Left hindlimb (tissue), 1 donor: ENCODE data around the gene ALG14.
"Not testable (repeated sequence)": the region's sequence is repeated elsewhere in the genome, so short reads cannot be mapped to it uniquely, and the experiment has no call there.

Source experiments
- DNase-seq: peaks from one replicate; pipeline ENCODE4 v3.0.0-alpha.2; 2018

ALG14 gene

DNA sequence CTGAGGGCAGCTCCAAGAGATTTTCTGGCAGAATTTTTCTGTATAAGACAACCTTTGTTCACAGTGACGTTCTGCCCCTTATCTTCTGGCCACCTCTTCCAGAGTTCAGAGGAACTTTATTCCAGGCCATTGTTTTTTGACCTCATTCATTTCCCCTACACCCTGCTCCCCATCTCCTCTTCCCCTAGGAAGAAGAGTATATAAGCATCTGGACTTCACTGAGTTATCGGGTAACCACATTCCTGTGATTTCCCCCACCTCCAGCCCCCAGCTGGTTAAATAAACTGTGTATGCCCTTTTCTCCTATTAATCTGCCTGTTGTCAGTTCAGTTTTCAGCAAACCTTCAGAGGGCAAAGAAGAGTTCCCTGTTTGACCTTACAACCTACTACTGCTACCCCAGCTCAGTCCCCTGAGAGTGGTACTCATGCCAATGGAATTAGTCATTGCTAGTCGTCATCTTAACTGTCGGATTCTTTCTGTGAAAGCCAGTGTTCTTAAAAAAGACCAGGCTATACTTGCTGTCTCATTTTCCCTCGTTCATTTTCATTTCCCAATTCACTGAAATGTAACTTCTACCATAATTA is 14.3 kb upstream of the ALG14 start:
- DNase-seq = peak; percentile 39

DNA sequence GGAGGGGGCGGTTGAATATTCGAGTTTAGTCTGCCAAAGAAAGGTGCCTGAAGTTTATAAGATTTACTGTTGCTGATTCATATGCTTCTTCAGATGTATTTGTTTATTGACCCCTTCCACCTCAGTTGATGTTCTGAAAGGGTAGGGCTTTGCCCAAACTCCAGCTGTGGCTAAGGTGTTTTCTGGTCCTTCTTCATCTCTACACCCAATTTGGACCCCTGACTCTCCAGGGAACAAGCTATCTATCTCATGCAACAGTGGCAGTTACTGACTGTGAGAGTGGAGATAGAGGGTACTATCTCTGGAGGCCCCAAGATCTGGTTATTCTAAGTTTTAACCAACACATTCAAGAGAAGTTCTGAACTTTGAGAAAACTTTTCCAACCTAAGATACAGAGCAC is 12.6 kb upstream of the ALG14 start:
- DNase-seq = no peak

DNA sequence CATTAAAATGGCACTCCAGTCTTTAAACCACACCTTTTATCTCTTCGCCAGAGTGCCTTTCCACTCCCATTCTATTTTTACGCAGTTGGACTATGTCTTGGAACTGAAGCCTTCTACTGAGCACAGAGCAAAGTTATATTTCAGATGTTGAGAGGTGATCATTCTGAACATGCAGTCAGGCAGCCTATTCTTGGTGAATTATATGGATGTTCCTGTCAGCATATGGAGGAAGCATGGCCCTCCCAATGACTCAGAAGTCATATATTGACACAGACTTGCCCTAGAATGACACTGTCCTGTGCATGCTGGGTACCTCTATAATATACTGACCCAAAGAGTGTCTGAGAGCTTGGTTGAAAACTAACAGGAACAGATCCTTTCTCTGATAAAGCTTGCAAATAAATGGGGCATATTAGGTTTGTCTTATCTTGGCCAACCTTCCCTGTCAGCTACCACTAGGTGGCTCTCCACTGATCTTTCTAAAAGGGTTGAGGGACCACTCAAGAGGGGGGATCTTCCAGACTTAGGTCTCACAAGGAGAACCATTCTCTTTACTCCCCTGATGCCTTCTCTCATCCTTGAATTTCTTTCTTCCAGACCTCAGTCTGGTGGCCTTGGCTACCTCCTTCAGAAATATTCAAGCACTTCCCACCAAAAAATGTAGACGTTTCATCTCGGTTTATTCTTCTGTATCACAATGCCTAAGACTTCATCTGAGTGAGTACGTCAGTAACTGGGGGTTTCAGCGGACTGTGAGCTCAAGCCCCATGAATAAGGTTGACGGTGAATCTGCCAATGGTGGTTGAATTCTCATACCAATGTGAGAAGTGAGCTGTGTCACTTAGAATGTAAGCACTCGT is 11.8 kb upstream of the ALG14 start:
- DNase-seq = no peak

DNA sequence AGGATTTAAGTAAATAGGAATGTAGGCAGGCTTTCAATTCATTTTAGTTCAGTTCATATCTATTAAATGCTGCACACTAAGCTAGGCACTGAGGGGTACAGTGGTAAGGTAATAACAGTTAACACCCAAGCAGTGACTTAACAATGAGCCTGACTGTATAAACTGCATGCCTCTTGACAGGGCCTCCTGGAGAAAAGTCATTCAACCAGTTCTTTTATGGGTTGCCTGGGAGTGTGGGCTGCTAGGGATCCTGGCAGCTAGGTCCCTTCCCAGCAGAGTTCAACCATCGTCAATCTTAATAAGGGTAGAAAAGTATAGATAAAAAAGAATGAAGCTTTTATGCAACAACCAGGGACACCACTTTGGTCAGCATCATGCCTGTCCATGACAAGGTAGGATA is 8.1 kb upstream of the ALG14 start:
- DNase-seq = no peak

DNA sequence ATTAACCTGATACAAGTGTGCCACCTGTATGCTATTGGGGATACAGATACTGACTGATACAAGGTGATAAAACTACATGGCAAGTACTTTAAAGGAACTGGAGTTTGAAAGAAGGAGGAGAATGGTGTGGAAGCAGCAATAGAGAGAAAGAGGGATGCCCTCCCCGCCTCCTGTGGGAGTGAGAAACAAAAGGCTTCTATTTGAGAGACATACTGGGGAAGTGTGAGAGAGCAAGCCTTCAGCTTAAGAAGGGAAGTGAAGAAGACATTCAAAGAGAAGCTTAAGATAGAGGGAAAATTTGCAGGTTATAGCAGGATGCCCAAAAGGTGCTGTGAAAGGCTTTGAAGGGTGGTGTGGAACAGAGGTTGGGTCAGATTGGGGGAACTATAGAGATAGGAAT is 7.7 kb upstream of the ALG14 start:
- no peak for DNase-seq

DNA sequence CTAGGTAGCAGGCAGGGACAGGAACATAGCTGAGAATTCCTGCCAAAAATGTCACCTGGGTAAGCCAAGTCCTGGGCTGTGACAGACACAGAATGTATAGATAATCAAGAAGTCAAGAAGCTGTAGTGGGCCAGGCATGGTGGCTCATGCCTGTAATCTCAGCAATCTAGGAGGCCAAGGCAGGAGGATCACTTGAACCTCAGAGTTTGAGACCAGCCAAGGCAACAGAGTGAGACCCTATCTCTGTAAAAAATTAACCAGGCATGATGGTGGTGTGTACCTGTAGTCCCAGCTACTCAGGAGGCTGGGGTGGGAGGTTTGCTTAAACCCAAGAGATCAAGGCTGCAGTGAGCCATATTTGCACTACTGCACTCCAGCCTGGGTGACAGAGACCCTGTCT is 3.3 kb upstream of the ALG14 start:
- DNase-seq = no peak

DNA sequence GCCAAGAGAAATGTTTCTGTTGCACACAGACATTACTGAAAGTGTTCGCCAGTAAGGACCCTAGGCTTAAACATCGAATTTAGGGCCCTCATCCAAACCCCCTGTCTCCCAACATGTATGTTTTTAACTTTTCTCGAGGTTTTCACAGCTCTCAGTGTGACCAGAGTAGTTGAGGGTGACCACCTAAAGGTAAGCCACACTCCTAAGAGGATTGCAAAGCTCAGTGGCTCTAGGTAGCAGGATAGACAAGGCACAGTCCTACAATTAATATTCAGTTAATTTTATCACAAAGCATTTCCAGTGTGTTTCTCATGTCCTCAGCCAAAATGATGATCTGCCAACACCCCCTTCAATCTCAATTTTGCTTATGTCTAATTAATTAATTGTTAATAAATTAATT is 695 bp upstream of the ALG14 start:
- no peak for DNase-seq

DNA sequence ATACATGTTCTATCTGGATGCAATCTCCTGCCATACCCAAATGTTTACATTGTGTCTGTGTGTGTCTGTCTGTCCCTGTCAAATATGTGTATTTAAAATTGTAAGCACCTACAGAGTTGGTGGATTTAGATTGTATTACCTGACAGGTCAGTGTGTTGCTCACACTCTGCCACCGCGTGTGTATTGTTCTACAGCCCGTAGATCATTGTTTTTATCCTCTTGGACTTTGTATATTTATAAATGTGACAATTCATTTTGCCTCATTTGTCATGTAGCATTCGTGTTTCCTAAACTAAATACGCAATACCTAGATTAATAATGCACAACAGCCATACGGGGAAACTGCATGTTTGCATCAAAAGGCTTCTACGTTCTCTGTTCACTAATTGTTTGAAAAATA is 634 bp downstream of the ALG14 start:
- no peak for DNase-seq

DNA sequence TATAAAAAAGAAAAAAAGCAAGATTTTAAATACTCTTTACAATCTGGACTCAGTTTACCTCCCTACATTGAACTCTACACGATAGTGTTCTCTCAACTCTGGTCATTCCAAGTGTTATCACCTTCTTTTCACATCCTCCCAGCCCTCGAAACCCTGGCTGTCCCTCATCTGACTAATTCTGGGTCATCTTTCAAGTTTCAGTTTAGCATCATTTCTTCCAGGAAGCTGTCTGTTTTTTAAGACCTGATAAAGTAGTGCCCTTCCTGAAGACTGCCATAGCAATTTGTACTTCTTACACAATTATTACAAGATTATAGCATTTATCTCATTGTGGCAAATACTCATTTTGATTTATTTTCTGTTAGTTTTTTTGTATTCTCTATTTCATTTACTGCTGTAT is 1.2 kb downstream of the ALG14 start:
- DNase-seq = no peak

DNA sequence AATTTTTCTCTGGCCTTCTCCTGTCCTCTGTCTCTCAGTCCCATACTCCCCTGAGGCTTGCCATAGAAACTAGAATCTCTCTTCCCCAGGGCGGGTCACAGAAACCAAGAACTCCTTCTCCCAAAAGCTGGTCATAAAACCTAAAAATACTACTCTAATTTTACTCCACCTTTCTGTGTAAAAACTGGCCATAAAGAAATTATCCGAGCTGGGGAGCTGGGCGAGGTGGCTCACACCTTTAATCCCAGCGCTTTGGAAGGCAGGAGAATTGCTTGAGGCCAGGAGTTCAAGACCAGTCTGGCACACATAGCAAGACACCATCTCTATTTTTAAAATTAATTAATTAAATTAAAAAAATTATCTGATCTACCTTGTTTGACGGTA is 3.0 kb downstream of the ALG14 start:
- DNase-seq = no peak

DNA sequence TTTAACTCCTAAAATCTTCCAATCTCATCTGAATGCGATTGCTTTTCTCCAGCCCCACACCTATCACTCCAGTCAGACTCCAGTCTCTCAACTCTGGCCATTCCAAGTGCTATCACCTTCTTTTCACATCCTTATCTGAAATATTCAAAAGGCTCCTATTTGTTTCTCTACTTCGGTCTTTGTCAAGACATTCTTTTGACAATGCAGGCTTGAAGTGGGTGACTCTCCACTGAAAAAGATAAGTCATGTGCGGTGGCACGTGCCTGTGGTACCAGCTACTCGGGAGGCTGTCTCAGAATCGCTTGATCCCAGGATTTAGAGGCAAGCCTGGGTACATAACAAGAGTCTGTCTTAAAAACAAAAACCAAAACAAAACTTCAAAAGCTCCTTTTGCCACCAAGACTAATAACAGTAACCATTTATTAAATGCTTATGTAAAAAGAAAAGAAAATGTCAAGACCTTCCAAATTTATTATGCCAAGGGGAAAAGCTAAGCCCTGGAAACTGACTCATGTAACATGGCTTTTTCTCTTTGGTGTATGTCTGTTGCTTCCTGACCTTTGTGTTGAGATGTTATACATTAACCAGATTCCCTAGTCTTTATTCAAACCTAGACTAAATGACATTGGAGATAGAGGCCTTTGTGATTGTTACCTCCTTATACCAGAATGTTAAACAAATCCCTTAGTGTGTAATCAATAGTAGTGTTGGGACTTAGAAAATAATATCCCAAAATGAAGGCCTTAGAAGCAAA is 3.6 kb downstream of the ALG14 start:
- no peak for DNase-seq

DNA sequence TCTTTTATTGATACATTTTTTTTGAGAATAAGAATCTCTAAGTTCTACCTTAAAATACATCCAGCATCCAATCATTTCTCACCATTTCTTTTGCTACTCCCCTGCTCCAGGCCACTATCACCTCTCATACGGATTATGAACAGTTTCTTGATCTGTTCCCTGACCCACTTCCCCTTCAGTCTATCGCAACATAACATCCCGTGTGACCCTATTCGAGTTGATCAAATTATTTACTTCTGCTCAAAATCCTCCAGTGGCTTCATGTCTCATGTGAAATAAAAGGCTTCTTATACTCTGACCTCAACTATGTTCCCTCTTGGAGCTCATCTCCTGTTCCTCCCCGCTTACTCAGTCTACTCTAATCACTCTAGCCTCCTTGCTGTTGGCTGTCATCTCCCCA is 5.2 kb downstream of the ALG14 start:
- no peak for DNase-seq

DNA sequence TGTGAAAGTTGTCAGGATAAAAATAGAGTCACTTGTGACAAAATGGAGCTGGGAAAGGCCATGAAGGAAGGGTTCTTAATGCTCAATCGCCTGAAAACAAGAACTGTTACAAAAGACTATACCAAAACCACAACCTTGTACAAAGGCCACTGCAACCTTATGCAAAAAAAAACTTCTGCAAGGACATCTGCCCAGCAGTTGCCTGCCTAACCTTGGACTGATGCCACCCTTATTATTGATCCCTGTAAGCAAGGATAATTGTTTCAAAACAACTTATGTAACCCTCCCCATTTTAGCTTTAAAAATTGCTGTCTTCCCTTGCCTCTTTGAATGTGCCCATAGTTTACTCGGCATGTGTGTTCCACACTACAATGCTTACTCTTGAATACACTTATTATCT is 5.7 kb downstream of the ALG14 start:
- DNase-seq = no peak

DNA sequence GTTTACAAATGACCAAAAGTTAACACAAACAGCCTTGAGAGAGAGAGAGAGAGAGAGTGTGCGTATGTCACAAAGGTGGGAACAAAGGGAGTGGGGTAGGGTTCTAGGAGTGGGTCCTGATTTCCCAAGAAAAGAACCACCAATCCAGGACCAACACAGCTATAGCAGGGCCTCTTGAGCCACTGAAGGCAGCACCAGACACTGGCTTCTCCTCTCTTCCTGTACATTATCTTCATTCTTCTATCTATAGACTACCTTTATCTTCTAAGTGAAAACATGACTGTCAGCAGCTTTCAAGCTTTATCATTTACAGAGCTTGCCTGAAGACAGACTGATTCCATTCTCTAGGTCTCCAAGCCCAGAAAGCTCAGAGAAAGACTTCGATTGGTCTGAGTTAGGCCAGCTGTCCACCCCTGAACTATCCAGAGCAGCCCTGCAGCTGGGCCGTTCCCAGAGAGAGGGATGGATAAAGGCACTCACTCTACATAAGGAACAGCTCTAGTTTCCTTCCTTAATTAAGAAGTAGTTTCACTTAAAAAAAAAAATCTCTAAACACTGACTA is 11.2 kb downstream of the ALG14 start:
- no peak for DNase-seq

DNA sequence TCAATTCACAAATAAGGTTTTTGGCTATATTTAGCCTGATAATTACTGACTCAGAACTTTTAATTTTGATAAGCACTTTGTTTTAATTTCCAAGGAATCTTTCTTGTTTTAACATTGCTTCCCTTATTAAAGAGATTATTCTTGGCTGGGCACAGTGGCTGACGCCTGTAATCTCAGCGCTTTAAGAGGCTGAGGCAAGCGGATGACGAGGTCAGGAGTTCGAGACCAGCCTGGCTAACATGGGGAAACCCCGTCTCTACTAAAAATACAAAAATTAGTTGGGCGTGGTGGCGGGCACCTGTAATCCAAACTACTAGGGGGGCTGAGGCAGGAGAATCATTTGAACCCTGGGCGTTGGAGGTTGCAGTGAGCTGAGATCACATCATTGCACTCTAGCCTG is 13.8 kb downstream of the ALG14 start:
- DNase-seq = no peak

DNA sequence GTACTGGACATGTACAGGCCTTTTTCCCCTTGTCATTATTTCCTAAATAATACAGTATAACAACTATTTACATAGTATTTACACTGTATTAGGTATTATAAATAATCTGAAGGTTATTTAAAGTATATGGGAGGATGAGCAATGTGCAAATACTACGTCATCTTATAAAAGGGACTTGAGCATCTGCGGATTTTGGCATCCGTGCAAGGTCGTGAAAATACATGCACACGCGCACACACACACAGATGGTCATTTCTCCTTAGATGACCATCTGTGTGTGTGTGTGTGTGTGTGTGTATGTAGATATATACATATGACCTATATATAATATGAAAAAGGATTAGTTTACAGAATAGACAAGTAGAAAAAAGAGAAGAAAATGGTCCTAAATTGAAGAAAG is 15.4 kb downstream of the ALG14 start:
- DNase-seq = no peak

DNA sequence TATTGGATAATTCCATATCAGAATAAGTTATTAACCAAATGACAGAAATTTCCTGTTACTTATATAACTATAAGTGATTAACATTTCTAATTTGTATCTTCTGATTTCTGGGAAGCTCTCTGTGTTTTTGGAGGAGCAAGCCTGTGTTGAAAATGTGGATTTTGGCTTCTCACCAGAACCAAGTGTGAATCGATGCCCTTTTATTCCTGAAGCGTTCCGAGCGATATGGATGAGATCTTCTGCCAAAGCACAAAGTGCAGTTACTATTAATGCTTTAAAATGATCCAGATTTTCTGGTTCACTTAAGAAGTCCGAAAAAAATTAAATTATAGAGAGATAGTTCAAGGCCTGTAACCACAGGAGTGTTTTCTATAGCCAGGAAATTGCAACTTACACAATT is 22.8 kb downstream of the ALG14 start:
- no peak for DNase-seq

DNA sequence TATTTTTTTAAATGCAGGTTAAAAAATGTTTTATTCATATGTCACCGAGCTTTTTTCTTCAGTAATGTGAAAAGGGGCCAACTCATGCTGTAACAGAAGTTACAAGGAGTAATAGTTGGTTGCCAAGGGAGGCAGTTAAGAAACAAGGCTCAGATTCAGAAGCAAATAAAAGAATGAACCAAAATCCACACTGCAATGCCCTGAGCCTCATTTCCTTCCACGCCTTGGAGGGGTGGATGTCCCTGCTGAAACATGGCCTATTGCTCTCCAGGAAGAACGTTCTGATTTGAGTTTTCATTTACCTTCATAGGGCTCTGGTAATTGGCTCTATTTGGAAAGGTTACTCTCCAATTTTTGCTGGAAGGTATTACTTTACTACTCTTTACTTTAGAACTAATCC is 24.4 kb downstream of the ALG14 start:
- DNase-seq = no peak

DNA sequence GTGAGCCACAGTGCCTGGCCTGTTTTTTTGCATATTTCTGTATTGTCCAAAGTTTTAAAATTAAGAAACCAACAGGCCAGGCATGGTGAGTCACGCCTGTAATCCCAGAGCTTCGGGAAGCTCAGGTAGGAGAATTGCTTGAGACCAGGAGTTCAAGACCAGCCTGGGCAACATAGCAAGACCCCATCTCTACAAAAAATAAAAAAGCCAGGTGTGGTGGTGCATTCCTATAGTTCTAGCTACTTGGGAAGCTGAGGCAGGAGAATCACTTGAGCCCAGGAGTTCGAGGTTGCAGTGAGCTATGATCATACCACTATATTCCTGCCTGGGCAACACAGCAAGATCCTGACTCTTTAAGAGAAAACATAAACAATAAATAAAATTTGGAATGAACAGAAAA is 25.1 kb downstream of the ALG14 start:
- not testable (repeated sequence) for DNase-seq

DNA sequence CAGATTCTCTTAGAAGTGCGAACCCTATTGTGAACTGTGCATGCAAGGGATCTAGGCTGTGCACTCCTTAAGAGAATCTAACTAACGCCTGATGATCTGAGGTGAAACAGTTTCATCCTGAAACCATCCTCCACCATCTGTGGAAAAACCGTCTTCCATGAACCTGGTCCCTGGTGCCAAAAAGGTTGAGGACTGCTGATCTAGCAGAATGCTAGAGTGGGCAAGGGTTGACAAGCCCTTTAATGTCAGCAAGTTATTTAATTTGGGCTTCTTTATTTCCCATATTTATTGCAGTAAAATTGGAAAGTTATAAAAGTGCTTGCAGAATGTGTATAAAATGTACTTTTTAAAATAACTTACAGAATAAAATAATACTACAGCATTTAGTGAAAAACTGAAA is 26.4 kb downstream of the ALG14 start:
- no peak for DNase-seq

DNA sequence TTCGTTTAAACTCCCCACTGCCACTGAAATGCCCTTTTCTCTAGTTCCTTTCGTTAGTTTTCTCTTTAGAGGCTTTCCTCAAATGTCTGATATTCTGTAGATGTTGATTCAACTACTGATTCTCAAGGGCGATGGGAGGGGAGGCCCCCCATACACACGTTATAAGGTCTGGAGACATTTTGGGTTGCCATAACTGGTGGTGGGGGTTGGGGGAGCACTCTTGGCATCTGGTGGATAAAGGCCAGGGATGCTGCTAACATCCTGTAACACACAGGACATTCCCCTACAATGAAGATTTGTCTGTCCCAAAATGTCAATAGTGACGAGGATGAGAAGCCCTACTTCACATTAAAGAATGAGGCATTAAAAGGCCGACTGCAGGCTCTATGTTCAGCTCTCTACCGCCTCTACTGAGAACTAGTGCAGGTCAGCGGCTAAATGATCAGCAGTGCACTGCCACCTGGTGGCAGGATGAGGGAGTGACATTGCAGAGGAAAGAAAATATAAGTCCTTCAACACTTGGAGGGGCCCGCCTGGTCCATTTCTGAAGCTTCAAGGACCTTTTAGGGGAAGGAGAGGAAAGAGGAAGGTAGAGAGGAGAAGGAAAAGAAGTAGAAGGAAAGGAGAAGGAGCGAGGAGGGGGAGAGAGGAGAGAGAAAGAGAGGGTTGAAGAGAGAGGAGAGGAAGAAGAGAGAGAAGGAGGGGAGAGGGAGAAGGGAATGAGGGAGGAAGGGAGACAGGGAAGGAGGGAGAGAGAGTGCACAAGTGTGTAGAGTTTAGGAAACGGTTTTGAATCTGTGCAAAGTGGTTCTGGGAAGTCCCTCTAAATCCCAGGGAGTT is 29.4 kb downstream of the ALG14 start:
- peak; percentile 83 for DNase-seq

DNA sequence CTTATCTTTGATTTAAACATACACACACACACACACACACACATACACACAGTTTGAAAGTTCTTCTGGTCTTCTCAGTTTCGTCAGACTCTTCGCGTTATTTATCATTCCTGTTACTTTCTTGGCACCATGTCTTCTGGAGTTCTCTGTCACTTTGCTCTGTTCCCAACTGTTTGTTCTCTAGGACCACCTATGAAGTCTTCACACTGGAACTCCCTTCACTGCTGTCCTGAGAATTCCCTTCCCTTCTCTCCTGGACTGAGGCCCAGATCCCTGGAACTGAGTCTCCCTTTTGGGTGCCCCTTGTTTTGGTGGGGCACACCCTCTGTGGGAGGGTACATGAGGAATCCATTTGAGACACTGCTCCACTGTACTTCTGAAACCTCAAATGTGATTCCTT is 30.5 kb downstream of the ALG14 start:
- peak; percentile 61 for DNase-seq
